Globus pallidus (tissue), 1 donor: ENCODE measurements around the gene ELP6.
A peak's percentile ranks its signal among the peaks of the same experiment; 100 is the strongest.

ENCODE experiments used
- DNase-seq: peaks from one replicate; pipeline ENCODE4 v3.0.0-alpha.2; 2015; ENCODE audit warnings: low spot score

The ELP6 gene

GRCh38 chr3:47513125-47513929, at the start of gene ELP6:
Gene ELP6 (minus strand): TSS chr3:47513712. CDS start chr3:47513590, 122 bp downstream.
- peak; percentile 95 for DNase-seq

GRCh38 chr3:47556351-47556750, 42.8 kb upstream of the ELP6 start:
- no peak for DNase-seq

GRCh38 chr3:47554335-47554734, 40.8 kb upstream of the ELP6 start:
- no peak for DNase-seq

GRCh38 chr3:47553407-47553806, 39.9 kb upstream of the ELP6 start:
- DNase-seq = no peak

GRCh38 chr3:47542471-47543173, 29.1 kb upstream of the ELP6 start:
- peak; percentile 74 for DNase-seq

GRCh38 chr3:47541583-47542108, 28.1 kb upstream of the ELP6 start:
- DNase-seq = no peak

GRCh38 chr3:47540281-47540680, 26.8 kb upstream of the ELP6 start:
- DNase-seq = no peak

GRCh38 chr3:47536967-47537366, 23.5 kb upstream of the ELP6 start:
- DNase-seq = no peak

GRCh38 chr3:47536221-47536891, 22.8 kb upstream of the ELP6 start:
- peak; percentile 67 for DNase-seq

GRCh38 chr3:47533996-47534454, 20.5 kb upstream of the ELP6 start:
- no peak for DNase-seq

- DNase-seq = no peak
These were observed 20.0 kb upstream of the ELP6 start for GRCh38 chr3:47533481-47533880.

- DNase-seq = no peak
These were observed 14.6 kb upstream of the ELP6 start for GRCh38 chr3:47527952-47528725.

GRCh38 chr3:47525617-47526016, 12.1 kb upstream of the ELP6 start:
- DNase-seq = no peak

- no peak for DNase-seq
These were observed 10.0 kb upstream of the ELP6 start for GRCh38 chr3:47523310-47524073.

GRCh38 chr3:47522082-47522987, 8.8 kb upstream of the ELP6 start:
- DNase-seq = peak; percentile 84

GRCh38 chr3:47520756-47521155, 7.2 kb upstream of the ELP6 start:
- no peak for DNase-seq

GRCh38 chr3:47517937-47518336, 4.4 kb upstream of the ELP6 start:
- no peak for DNase-seq

- no peak for DNase-seq
These were observed 2.4 kb upstream of the ELP6 start for GRCh38 chr3:47515864-47516319.

- no peak for DNase-seq
These were observed 1.6 kb upstream of the ELP6 start for GRCh38 chr3:47515100-47515499.
